Colon (tissue), 2 donors: ENCODE data around the gene ZC3HAV1.
"Not testable (repeated sequence)": the region's sequence is repeated elsewhere in the genome, so short reads cannot be mapped to it uniquely, and the experiment has no call there.

Experiments used
- FAIRE-seq: peaks from 2 replicates; lab custom pipeline; 2012; peaks lifted over from hg19 to GRCh38; lab: Jason Lieb, UNC
- donor health status: control.
- donor health status: control.

The ZC3HAV1 gene

DNA sequence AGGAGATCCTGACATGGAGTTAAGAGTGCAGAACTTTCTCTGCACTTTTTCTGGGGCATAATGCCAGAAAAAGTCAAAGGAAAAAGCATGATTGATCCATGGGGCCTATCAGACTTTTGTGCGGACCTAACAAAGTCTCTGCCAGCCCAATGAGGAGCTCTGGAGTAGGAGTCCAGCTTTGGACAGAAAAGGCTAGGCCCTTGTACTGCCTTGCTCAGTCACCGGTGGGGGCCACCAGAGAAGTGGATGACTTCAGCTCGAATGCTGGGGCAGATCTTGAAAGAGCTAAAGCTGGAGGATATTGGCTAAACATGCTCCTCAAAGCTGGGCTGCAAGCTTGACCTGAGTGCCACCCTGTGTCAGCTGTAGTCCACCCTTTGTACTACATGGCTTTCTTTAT lies 2.8 kb upstream of the ZC3HAV1 start:
- no peak for FAIRE-seq

DNA sequence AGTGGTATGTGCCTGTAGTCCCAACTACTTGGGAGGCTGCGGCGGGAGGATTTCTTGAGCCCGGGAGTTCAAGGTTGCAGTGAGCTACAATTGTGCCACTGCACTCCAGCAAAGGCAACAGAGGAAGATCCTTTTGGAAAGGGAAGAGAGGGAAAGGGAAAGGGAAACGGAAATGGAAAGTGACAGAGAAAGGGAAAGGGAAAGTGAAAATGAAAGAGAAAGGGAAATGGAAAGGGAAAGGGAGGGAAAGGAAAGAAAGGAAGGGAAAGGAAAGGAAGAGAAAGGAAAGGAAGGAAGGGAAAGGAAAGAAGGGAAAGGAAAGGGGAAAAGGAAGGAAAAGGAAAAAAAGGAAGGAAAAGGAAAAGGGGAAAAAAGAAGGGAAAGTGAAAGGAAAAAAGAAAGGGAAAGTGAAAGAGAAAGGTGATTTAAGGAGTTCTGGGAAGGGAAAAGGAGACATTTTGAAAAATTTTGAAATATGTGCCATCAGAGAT lies 2.3 kb upstream of the ZC3HAV1 start:
- no peak for FAIRE-seq

DNA sequence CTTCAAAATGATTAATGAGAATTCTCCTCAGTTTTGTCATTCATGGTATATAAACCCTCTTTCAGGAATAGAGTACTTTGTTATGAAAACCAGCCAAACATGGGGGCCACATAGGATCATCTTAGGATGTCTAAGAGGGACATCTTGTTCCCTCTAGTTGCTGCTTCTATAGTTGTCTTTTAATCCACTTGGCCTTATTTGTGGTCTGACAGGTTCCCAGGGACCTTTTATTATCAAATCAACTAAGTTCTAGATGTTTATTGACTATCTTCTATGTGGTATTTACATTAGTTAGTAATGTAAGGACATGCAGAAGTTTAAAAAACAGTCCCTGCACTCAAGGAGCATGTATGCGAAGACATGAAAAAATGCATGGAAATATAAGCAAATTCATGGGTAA lies 1.6 kb upstream of the ZC3HAV1 start:
- no peak for FAIRE-seq

DNA sequence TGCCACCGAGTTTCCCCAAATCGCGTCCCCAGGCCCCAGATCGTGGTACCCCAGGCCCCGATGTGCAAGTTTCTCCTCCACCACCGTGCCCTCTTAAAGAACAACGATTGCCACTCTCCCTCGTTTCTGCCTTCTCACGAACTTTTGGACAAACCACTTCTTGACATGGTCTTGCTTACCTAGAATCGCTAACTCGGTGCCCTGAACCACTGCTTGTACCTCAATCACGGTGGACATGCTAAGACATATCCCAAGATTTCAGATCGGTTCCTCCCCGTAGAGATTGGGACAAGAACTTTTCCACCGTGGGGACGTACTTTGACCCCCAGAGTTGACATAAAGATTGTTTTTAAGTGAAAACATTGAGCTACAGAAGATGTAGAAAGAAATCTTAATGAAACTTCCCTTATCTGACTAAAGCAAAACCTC lies 477 bp upstream of the ZC3HAV1 start:
- no peak for FAIRE-seq

DNA sequence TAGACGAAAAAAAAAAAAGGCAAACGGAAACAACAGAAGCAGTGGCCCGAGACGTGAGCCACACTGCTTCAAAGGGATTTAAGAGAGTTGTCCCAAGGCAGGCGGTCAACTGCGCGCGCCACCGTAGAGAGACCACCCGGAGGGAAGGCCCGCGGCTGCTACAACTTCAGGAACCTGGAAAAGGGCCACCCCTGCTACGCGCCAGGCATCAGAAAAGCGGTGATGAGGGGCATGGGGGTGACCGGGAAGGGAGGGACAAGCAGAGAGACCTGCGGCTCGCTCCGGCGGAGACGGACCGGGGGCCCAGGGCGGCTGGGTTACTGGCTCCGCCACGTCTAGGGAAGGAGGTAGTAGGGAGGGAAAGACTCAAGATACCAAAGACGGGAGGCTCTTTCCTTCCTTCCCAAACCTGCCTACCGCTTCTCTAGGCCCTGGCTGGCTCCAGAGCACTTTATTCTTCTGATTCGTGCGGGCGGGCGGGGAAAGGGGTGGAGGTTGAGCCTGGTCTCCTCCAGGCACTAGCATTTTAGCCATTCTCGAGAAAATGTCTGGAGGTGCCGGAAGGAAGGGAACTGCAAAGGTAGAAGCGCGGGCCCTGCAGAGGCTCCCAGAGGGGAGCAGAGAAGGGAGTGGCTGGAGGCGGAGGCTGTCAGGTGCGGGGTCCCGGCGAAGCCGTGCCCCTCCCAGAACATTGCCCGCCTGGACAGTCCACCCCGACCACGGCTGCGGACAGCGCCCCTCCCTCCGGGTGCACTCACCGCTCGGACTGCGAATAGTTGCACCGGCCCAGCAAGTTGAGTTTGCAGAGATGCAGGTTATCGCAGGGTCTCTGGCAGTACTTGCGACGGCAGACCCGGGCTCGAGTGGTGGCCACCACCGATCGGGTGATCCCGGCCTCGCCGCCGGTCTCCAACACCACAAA lies 993 bp downstream of the ZC3HAV1 start:
- no peak for FAIRE-seq

DNA sequence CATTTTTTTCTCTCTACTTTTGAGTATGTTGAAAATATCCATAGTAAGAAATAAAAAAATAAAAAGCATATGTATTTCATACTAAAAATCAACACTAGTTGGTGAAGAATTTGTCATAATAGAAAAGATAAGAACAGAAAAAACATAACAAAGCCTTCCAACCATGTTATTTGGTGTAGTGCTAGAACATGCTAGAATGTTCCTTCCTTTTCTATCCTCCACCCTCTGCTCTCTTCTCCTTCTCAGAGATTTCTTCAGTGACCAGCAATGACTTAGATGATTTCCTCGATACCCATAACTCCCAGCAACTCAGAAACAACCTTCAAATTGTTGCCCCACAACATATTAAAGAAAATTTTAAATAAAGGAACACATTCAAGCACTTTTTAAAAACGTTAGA lies 2.6 kb downstream of the ZC3HAV1 start:
- FAIRE-seq, result no peak

DNA sequence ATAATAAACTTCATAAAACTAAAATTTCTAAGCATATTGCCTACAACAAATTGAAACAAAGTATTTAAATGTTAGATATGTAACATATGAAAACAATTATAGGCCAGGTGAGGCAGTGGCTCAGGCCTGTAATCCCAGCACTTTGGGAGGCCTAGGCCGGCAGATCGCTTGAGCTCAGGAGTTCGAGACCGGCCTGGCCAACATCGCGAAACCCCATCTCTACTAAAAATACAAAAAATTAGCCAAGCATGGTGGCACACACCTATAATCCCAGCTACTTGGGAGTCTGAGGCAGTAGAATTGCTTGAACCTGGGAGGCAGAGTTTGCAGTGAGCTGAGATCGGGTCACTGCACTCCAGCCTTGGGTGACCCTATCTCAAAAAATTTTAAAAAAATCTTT lies 3.3 kb downstream of the ZC3HAV1 start:
- FAIRE-seq, result not testable (repeated sequence)

DNA sequence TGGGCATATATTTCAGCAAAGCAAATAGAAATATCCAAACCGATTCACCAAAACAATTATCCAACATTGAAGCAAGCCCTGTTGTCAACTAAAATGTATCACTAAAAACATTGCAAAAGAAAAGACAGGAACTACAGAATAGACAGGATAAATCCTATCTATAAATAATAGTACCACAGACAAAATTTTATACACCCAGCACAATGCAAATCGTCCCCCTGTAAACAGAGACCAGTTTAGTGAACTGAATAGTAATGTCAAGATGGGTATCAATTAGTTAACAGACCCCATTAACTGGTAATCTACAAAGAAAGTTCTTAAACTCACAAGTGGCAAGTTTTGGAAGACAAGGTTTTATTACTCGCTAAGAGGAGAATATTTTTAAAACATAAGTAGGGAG lies 4.0 kb downstream of the ZC3HAV1 start:
- FAIRE-seq, result no peak

DNA sequence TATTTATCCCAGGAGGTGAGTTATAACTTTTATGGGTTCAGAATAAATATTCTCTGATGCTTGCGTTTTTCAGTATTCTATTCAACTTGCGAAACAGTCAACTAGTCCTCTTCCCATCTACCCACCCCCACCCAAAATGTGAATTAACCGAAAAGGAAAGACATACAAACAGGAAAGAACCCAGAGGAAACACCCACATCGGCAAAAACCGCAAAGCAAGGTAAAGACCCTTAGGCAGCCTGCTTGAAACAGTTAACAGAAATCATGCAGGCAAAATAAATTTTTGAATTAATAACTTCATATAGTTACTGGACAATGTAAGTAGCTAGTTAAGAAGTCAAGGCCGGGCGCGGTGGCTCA lies 5.4 kb downstream of the ZC3HAV1 start:
- no peak for FAIRE-seq

DNA sequence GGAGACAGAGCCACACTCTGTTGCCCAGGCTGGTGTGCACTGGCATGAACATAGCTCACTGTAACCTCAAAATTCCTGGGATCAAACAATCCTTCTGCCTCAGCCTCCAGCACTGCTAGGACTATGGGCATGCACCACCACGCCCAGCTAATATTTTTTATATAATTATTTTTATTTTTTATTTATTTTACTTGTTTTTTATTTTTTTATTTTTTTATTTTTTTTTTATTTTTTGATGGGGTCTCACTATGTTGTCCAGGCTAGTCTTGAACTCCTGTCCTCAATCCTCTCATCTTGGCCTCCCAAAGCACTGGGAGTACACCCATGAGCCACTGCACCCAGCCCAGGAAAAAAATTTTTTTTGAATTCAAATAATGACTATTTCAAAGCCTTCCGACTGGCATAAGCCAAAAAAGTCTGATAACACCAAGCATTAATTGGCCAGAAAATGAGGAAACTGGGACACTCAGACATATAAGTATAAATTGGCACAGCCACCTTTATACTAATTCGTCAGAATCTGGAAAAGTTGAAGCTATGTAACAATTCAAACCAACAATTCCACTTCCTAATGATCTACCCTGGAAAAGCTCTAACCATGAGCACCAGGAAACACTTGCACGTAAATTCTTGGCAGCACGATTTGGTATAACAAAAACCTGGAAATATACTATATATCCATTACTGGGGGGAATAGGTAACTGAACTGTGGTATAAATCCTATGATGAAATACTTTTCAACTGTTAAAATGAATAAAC lies 6.3 kb downstream of the ZC3HAV1 start:
- no peak for FAIRE-seq

DNA sequence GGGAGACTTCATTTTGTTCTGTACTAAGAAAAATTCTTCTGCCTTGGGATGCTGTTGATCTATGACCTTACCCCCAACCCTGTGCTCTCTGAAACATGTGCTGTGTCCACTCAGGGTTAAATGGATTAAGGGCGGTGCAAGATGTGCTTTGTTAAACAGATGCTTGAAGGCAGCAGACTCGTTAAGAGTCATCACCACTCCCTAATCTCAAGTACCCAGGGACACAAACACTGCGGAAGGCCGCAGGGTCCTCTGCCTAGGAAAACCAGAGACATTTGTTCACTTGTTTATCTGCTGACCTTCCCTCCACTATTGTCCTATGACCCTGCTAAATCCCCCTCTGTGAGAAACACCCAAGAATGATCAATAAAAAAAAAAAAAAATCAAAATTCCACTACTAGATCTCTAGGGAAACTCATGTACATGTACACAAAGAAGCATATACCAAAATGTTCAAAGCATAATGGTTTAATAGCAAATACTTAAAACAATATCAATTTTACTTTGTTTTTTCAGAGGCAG lies 7.8 kb downstream of the ZC3HAV1 start:
- not testable (repeated sequence) for FAIRE-seq

DNA sequence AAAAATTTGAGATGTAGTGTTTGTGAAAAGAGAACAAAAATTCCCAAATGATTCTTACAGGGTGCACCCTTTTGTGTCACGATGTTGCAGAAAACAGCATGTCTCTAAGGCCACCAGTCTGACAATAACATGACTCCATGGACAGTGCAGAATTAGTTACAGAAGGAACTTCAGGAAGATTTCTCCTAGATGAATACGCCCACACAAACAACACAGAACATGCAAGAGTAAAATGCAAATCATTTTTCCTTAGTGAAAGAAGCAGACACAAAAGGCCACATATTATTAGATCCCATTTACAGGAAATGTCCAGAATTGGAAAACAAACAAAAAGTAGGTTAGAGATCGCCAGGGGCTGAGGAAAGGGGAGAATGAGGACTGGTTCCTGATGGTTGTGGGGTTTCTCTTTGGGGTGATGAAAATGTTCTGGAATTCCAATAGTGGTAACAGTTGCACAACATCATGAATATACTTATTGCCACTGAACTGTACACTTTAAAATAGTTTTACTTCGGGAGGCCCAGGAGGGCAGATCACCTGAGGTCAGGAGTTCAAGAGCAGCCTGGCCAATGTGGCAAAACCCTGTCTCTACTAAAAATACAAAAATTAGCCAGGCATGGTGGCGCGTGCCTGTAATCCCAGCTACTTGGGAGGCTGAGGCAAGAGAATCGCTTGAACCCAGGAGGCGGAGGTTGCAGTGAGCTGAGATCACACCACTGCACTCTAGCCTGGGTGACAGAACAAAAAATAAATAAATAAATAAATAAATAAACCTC lies 10.2 kb downstream of the ZC3HAV1 start:
- FAIRE-seq, result no peak

DNA sequence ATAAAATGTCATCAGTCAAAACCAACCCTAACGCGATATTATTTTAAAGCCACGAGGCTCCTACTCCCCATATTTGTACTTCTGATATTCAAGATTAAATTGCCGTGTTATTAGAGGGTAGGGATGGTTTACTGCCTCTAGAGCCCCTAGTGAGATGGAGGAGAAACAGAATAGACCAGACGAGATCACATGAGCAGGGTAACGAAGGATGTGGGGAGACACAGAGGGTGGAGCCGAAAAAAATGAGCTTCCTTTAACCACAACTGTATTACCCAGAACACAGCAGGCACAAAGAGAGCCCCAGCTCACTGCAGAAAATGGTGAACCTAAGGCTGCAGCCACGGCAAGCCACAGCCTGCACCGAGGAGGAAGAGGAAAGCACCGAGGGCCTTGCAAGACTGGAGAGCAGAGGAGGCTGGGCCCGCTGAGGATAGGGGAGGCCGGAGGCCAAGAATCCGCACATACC lies 14.3 kb downstream of the ZC3HAV1 start:
- no peak for FAIRE-seq

DNA sequence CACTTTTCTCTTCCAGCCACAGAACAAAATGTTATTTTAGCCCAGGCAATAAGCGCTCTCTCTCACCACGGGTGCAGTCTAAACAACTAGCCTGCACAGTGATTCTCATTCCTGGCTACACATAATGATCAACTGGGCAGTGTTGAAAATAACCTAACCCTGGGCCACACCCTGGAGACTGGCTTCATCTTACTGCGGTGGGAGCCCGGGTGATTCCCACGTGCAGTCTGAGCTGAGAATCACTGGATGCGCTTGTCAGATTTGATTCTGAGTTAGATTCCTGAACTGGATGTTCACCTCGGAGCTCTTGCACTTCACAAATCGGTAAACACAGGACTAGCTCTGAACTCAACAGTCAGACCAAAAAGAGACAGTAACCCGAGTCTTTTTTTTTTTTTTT lies 14.9 kb downstream of the ZC3HAV1 start:
- FAIRE-seq, result no peak

DNA sequence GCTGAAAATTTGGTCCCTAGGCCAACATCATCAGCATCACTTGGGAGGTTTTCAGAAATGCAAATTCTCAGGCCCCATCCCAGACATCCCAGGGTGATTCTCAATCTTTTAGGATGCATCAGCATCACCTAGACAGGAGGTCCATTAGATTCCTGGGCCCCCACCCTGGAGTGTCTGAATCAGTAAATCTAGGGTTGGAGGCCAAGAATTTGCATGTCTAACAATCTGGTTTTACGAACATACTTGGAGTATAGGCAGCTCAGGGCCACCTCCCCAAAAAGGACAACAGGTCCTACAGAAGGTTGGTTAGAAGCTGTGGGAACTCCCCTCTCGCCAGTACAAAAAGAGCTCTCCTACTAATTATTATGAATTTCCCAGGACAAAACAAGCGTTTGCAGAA lies 15.5 kb downstream of the ZC3HAV1 start:
- FAIRE-seq, result no peak

DNA sequence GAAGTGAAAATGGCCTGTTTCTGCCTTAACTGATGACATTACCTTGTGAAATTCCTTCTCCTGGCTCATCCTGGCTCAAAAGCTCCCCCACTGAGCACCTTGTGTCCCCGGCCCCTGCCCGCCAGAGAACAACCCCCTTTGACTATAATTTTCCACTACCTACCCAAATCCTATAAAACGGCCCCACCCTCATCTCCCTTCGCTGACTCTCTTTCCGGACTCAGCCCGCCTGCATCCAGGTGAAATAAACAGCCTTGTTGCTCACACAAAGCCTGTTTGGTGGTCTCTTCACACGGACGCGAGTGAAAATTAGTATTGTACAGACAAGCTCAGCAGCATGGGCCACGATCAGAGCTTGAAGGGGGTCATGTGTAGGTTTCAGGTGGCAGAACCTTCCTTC lies 16.0 kb downstream of the ZC3HAV1 start:
- not testable (repeated sequence) for FAIRE-seq

DNA sequence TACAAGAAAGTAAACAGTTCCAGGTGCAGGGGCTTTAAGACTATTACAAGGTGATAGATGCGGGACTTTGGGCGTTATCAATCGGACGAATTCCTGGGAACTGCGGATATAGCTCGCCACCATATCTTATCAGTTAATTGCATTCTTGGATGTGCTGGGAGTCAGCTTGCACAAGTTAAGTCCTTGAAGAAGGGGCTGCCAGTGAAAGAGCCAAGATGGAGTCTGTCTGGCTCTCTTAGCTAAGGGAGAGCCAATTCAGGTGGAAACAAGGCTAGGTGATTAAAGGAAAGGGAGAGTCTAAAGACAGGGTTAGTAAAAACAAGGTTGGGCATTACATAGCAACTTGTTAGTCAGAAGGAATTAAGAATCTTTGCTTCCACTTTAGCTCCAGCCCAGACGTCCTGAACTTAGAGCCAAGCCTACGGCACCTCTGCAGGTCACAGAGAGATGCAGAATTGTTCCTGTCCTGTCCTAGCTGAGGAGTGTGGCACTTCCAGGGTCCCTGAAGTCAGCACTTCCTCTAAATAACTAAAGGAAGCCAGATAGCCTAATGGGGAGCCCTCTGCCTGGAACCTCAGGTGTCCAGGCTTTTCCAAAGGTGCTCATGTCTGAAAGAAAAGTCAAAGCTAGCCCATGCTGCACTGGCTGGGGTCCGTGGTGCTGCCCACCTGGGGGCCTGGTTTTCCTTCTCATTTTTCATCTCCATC lies 17.3 kb downstream of the ZC3HAV1 start:
- no peak for FAIRE-seq

DNA sequence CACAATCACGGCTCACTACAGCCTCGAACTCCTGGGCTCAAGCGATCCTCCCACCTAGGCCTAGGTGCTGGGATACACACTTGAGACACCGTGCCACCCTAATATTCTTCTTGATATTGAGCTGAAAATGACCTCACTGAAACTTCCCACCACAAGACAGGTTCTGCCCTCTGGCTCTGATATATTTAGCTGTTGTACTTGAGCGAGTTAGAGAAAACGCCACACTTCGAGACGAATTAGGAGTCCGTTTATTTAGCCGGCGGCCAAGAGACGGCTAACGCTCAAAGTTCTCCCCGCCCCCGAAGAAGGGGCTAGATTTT lies 17.9 kb downstream of the ZC3HAV1 start:
- FAIRE-seq, result no peak

DNA sequence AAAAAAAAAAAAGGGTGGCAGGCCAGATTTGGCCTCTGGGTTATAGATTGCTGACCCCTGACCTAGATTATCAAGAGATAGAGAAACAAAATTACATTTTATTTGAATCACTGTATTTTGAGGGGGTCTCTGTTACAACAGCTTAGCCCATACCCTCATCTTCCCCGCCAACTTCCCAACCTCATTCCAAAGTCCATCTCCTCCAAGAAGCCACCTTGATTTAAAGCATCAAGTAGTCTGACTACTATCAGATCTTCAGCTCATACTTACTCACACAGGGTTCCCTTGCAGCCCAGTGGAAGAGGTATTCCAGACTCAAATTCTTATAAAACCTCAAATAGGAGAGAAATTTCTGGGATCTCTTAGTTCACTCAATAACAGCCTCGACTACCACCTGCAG lies 20.4 kb downstream of the ZC3HAV1 start:
- no peak for FAIRE-seq

DNA sequence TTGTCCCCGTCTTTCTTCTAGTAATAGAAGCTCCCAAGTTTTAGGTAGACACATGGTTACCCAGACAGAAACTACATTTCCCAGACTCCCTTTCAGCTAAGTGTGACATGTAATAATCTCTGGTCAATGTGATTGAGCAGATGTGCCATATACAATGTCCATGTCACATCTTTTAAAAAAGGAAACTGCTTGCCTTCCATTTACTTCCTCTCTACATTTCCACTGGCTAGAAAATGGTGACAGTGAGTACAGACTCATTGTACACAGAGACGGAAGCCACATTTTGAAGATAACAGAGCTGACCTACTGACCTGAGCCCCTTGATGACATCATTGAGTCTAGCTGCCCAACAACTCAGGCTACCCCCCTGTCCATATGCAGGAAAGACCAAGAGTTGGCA lies 21.3 kb downstream of the ZC3HAV1 start:
- FAIRE-seq, result no peak

DNA sequence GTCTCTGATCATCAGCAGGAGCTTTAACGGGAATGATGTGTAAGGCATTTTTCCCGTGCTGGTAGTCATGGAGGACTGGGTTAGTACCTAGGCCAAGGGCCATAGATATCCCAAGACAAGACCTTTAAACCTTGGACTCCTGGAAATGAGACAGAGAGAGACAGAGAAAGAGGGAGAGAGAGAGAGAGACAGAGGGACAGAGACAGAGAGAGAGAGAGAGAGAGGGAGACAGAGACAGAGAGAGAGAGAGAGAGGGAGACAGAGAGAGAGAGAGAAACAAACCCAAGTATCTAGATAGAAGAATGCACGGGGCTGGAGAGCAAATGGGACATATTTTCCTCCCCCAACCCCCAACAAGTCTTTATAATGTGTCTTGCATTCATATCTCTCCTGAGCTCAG lies 22.3 kb downstream of the ZC3HAV1 start:
- FAIRE-seq, result no peak

DNA sequence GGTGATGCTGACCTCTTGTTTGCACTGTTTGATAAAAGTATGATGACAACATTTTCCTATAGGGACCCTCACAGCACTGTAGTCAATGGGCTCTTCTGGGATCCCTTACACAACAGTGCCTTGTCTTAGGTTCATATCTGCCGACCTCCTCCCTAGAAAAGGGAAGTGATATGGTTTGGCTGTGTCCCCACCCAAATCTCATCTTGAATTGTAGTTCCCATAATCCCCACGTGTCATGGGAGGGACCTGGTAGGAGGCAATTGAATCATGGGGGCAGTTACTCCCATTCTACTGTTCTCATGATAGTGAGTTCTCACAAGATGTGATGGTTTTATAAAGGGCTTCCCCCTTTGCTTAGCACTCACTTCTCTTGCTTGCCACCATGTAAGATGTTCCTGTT lies 23.1 kb downstream of the ZC3HAV1 start:
- FAIRE-seq, result no peak
